A549 (cell line): ENCODE measurements around the gene CASK. TPM values are rescaled to one million over a fixed set of nuclear protein-coding genes. Genes with fewer than 3 reads are reported as not detected.
A peak's percentile ranks its signal among the peaks of the same experiment; 100 is the strongest.

Experiments
- ATAC-seq, 2 experiments: fragments of 200-7000 bp in 1 of 2; fragments of >200 bp in 1 of 2; cut with Nextera tagmentation in 1 of 2; cut with Tn5 transposase in 1 of 2; 3 replicates each; pipeline versions ENCODE4 v1.8.0 to v1.9.1; 2018 to 2020; ENCODE audit warnings: mild to moderate bottlenecking in 1 of 2, moderate library complexity in 1 of 2
- CTCF ChIA-PET: fragments of 300-600 bp; sonication (Branson Sonifier 250); formaldehyde crosslinking; extraction: SDS; loops from one replicate; lab custom pipeline; 2021; ENCODE audit warnings: antibody characterized with exemption, inconsistent platforms; lab: Yijun Ruan, JAX
- POLR2A ChIA-PET: fragments of 350-600 bp; formaldehyde crosslinking; extraction: SDS; loops from one replicate; lab custom pipeline; 2021; ENCODE audit warnings: antibody characterized with exemption, inconsistent platforms; lab: Yijun Ruan, JAX
- DNase-seq, 2 experiments: peaks; one replicate each; pipeline versions ENCODE4 v3.0.0 to v3.0.0-alpha.2; 2011 to 2016; ENCODE audit warnings: low read depth in 1 of 2, low spot score in 1 of 2
- FAIRE-seq: peaks from 2 replicates; lab custom pipeline; 2011; peaks lifted over from hg19 to GRCh38; lab: Jason Lieb, UNC
- H3K27ac ChIP-seq, 2 experiments: fragments of >200 bp; sonication (Bioruptor Twin); formaldehyde crosslinking; 3 replicates each; pipeline ENCODE4 v1.5.1; 2016 to 2017
- H3K4me1 ChIP-seq: fragments of >200 bp; sonication (Bioruptor Twin); formaldehyde crosslinking; 3 replicates; pipeline ENCODE4 v1.6.1; 2016
- H3K4me2 ChIP-seq: fragments of >200 bp; sonication (Bioruptor Twin); formaldehyde crosslinking; 3 replicates; pipeline ENCODE4 v1.6.1; 2016
- H3K4me3 ChIP-seq: fragments of >200 bp; sonication (Bioruptor Twin); formaldehyde crosslinking; 3 replicates; pipeline ENCODE4 v1.5.1; 2016
- H3K9me3 ChIP-seq: fragments of >200 bp; sonication (Bioruptor Twin); formaldehyde crosslinking; 3 replicates; pipeline ENCODE4 v1.6.1; 2016
- BHLHE40 ChIP-seq: IDR thresholded peaks from 2 replicates; pipeline ENCODE4 v1.6.1; 2012; ENCODE audit warnings: low read depth, low read length, inconsistent platforms
- CBX8 ChIP-seq: fragments of 200-600 bp; sonication (generic); IDR thresholded peaks from 2 replicates; pipeline ENCODE4 v1.6.1; 2016
- CHD2 ChIP-seq: fragments of 150-350 bp; IDR thresholded peaks from 2 replicates; pipeline ENCODE4 v1.6.1; 2014; ENCODE audit warnings: low read length; ENCODE audit not compliant: partially characterized antibody
- CHD4 ChIP-seq: fragments of 200-600 bp; sonication (generic); IDR thresholded peaks from 2 replicates; pipeline ENCODE4 v1.6.1; 2016; ENCODE audit warnings: antibody characterized with exemption, mild to moderate bottlenecking, borderline replicate concordance
- EHF ChIP-seq: fragments of 250-450 bp; sonication (Bioruptor Pico); IDR thresholded peaks from 2 replicates; pipeline ENCODE4 v1.5.0; 2020; ENCODE audit warnings: mild to moderate bottlenecking
- EHMT2 ChIP-seq: fragments of 200-600 bp; sonication (generic); IDR thresholded peaks from 2 replicates; pipeline ENCODE4 v1.6.1; 2016; ENCODE audit warnings: antibody characterized with exemption, low read depth, mild to moderate bottlenecking, moderate library complexity
- ELK1 ChIP-seq: fragments of 150-350 bp; IDR thresholded peaks from 2 replicates; pipeline ENCODE4 v1.6.1; 2014; ENCODE audit warnings: low read depth, mild to moderate bottlenecking, low read length
- EP300 ChIP-seq, 2 experiments: fragments of >200 bp; sonication (Bioruptor Twin); formaldehyde crosslinking; IDR thresholded peaks; 2 replicates in 1 of 2; 3 replicates in 1 of 2; pipeline ENCODE4 v1.6.1; 2016 to 2017
- FOSB ChIP-seq: fragments of 250-450 bp; sonication (Bioruptor Pico); IDR thresholded peaks from 2 replicates; pipeline ENCODE4 v1.5.0; 2020; ENCODE audit warnings: mild to moderate bottlenecking, moderate library complexity
- FOSL2 ChIP-seq, 2 experiments: fragments of 450-650 bp in 1 of 2; fragments of >200 bp in 1 of 2; sonication (Bioruptor Twin) in 1 of 2; formaldehyde crosslinking; IDR thresholded peaks; 2 replicates each; pipeline versions ENCODE4 v1.5.0 to v1.6.1; 2016 to 2020; ENCODE audit warnings: mild to moderate bottlenecking in 1 of 2, moderate library complexity in 1 of 2
- HDAC2 ChIP-seq: fragments of 200-600 bp; sonication (generic); IDR thresholded peaks from 2 replicates; pipeline ENCODE4 v1.6.1; 2016
- HEYL ChIP-seq: fragments of 250-450 bp; sonication (Bioruptor Pico); IDR thresholded peaks from 2 replicates; pipeline ENCODE4 v1.8.0; 2021; ENCODE audit warnings: mild to moderate bottlenecking, moderate library complexity
- HMGXB4 ChIP-seq: fragments of 250-450 bp; sonication (Bioruptor Pico); IDR thresholded peaks from 2 replicates; pipeline ENCODE4 v1.5.0; 2021; ENCODE audit warnings: mild to moderate bottlenecking, moderate library complexity, borderline replicate concordance
- HOXB13 ChIP-seq: fragments of 250-450 bp; sonication (Bioruptor Pico); IDR thresholded peaks from 2 replicates; pipeline ENCODE4 v1.5.0; 2020; ENCODE audit warnings: low read depth, mild to moderate bottlenecking, moderate library complexity
- HOXB5 ChIP-seq: fragments of 250-450 bp; sonication (Bioruptor Pico); IDR thresholded peaks from 2 replicates; pipeline ENCODE4 v1.5.0; 2020; ENCODE audit warnings: mild to moderate bottlenecking, moderate library complexity
- MAFK ChIP-seq: fragments of 450-650 bp; IDR thresholded peaks from 2 replicates; pipeline ENCODE4 v1.6.1; 2014; ENCODE audit not compliant: partially characterized antibody
- MAX ChIP-seq: IDR thresholded peaks from 2 replicates; pipeline ENCODE4 v1.6.1; 2012
- NPAS2 ChIP-seq: fragments of 250-450 bp; sonication (Bioruptor Pico); IDR thresholded peaks from 2 replicates; pipeline ENCODE4 v1.8.0; 2022; ENCODE audit warnings: mild to moderate bottlenecking, moderate library complexity, borderline replicate concordance
- PHF8 ChIP-seq: fragments of 200-600 bp; sonication (generic); IDR thresholded peaks from 2 replicates; pipeline ENCODE4 v1.6.1; 2016; ENCODE audit warnings: low read depth, mild to moderate bottlenecking, antibody characterized with exemption, moderate library complexity, borderline replicate concordance
- POLR2AphosphoS2 ChIP-seq: conservative IDR thresholded peaks from 2 replicates; pipeline ENCODE4 v1.6.1; 2012; ENCODE audit warnings: low read length, improper control_type of control experiment, inconsistent platforms
- RARB ChIP-seq: fragments of 250-450 bp; sonication (Bioruptor Pico); IDR thresholded peaks from 2 replicates; pipeline ENCODE4 v1.8.0; 2021; ENCODE audit warnings: mild to moderate bottlenecking, moderate library complexity
- RFX5 ChIP-seq: fragments of 450-650 bp; IDR thresholded peaks from 2 replicates; pipeline ENCODE4 v1.7.1; 2014; ENCODE audit warnings: antibody characterized with exemption, mild to moderate bottlenecking, moderate library complexity
- SMC3 ChIP-seq: fragments of >200 bp; sonication (Bioruptor Twin); formaldehyde crosslinking; IDR thresholded peaks from 3 replicates; pipeline ENCODE4 v1.6.1; 2018; ENCODE audit warnings: inconsistent platforms
- SREBF2 ChIP-seq: fragments of 450-650 bp; IDR thresholded peaks from 2 replicates; pipeline ENCODE4 v1.6.1; 2014; ENCODE audit warnings: mild to moderate bottlenecking, moderate library complexity
- TP53 ChIP-seq: fragments of 250-450 bp; sonication (Bioruptor Pico); IDR thresholded peaks from 2 replicates; pipeline ENCODE4 v1.5.0; 2021; ENCODE audit warnings: mild to moderate bottlenecking, moderate library complexity
- ZC3H11A ChIP-seq: fragments of 450-650 bp; IDR thresholded peaks from 2 replicates; pipeline ENCODE4 v1.6.1; 2014; ENCODE audit warnings: antibody characterized with exemption, mild to moderate bottlenecking
- WGBS: methylation state at CpG from one replicate; pipeline ENCODE4 v1.1.6; 2017; ENCODE audit errors: missing lambda C conversion rate; 5-methylcytosine and 5-hydroxymethylcytosine counted together
- polyA plus RNA-seq, 4 experiments: library from polyadenylated mRNA; depleted of rRNA in 3 of 4; stranded (reverse); fragments of >200 nt; fragmentation: RNase III in 1 of 4; extraction: RNeasy Plus Mini Kit Qiagen cat#74134 plus additional on column Dnase treatment in 1 of 4; gene quantifications; 2 replicates in 3 of 4; 3 replicates in 1 of 4; pipeline ENCODE4 v1.2.3, GENCODE V29; 2011 to 2017

The CASK gene
- polyA plus RNA-seq, 2 of the 4 experiments (the other 2 are of a cell fraction): 23.3 to 57.6 TPM

GRCh38 chrX:41963348-41963747 is 40.0 kb upstream of the CASK start:
- no peak for DNase-seq
- H3K9me3 ChIP-seq: no peaks in the 10 kb centered on the region
- H3K27ac ChIP-seq: no peak overlapping the region
- WGBS: 65% methylated on average over 3 of the region's 3 CpGs
- CTCF ChIA-PET: no interaction called here
- no peak for FAIRE-seq
- H3K4me3 ChIP-seq: no peak overlapping the region
- ATAC-seq: no peak
- TF ChIP-seq CHD4: no peak
- TF ChIP-seq SMC3: no peak
- TF ChIP-seq MAFK: no peak
- no peak for TF ChIP-seq HMGXB4
- POLR2A ChIA-PET: no interaction called here
- H3K4me1 ChIP-seq: no peaks in the 10 kb centered on the region
- H3K4me2 ChIP-seq: no peak overlapping the region

GRCh38 chrX:41960142-41960541 is 36.8 kb upstream of the CASK start:
- ChIA-PET CTCF (no interaction called here), POLR2A (no interaction called here)
- no peak for ATAC-seq
- H3K4me2 ChIP-seq: no peak overlapping the region
- H3K4me1 ChIP-seq: no peaks in the 10 kb centered on the region
- 17% methylated on average over 2 of the region's 2 CpGs for WGBS
- DNase-seq: peak in 1 of 2 experiments; percentile 5
- no peak for TF ChIP-seq TP53 (CRISPR knock-in tag)
- TF ChIP-seq CBX8: no peak
- TF ChIP-seq ZC3H11A: no peak
- TF ChIP-seq HOXB13 (CRISPR knock-in tag): no peak
- TF ChIP-seq HDAC2: no peak
- TF ChIP-seq RARB (CRISPR knock-in tag): no peak
- no peak for TF ChIP-seq FOSB
- no peak for TF ChIP-seq PHF8
- TF ChIP-seq HOXB5: no peak
- TF ChIP-seq RFX5: no peak
- TF ChIP-seq EHF (CRISPR knock-in tag): no peak
- no peak for TF ChIP-seq HMGXB4
- TF ChIP-seq HEYL (CRISPR knock-in tag): no peak
- no peak for TF ChIP-seq MAX
- TF ChIP-seq NPAS2 (CRISPR knock-in tag): no peak
- no peak for TF ChIP-seq SREBF2
- no peak for TF ChIP-seq EHMT2
- no peak for TF ChIP-seq ELK1
- no peak overlapping the region for H3K27ac ChIP-seq
- H3K9me3 ChIP-seq: no peaks in the 10 kb centered on the region
- FAIRE-seq: no peak
- no peak overlapping the region for H3K4me3 ChIP-seq

- DNase-seq (no peak), ATAC-seq (no peak), FAIRE-seq (no peak)
- TF ChIP-seq POLR2AphosphoS2 (no peak), FOSL2 (IDR thresholded peaks at IDR 0.05) (no peak), FOSL2 (CRISPR knock-in tag; IDR thresholded peaks at IDR 0.05) (no peak), CBX8 (no peak), BHLHE40 (no peak), HOXB5 (no peak), PHF8 (no peak), EP300 (IDR thresholded peaks at IDR 0.05) (no peak), CHD2 (no peak)
- no peaks in the 10 kb centered on the region for H3K4me1 ChIP-seq
- ChIA-PET POLR2A (no interaction called here), CTCF (no interaction called here)
- no peak overlapping the region for H3K4me3 ChIP-seq
- no peak overlapping the region for H3K4me2 ChIP-seq
- H3K27ac ChIP-seq: no peak overlapping the region
- no peaks in the 10 kb centered on the region for H3K9me3 ChIP-seq
These were observed 35.5 kb upstream of the CASK start for GRCh38 chrX:41958861-41959260.
